ENCODE measurements around the gene RBM5. TPM values are rescaled to one million over a fixed set of nuclear protein-coding genes. Genes with fewer than 3 reads are reported as not detected.

The RBM5 gene
- total RNA-seq, 1 experiment from 2014 or later: 128 TPM

DNA sequence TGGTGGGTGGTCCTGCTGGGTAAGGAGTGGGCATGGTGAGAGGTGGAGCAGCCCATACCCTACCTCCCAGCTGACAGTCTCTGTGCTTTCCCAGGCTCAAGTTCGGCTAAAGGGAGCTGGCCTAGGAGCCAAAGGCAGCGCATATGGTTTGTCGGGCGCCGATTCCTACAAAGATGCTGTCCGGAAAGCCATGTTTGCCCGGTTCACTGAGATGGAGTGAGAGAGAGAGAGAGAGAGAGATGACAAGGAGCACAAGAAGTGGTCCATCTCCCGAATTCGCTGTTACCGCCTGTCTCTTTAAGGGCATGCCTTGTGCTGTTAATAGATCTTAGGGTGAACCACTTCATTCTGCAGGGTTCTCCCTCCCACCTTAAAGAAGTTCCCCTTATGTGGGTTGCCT lies 29.5 kb downstream of the RBM5 start:
- no peak for DNase-seq
- H2AFZ ChIP-seq (ENCODE audit: low read length): no peak overlapping the region
- intact Hi-C loops (cut with micrococcal nuclease): no loop called here
- H3K36me3 ChIP-seq (ENCODE audit: low read depth, low read length): peaks cover 60% of the 10 kb centered on the region
- no peaks in the 10 kb centered on the region for H3K9me2 ChIP-seq (replicated peaks; ENCODE audit: low read length)
- H3K4me2 ChIP-seq (ENCODE audit: low read length): no peak overlapping the region
- POLR2A ChIA-PET (ENCODE audit: unreplicated experiment): no interaction called here
- no peaks in the 10 kb centered on the region for H3K4me1 ChIP-seq (ENCODE audit: insufficient read depth, low read length)
- H3K9me3 ChIP-seq (ENCODE audit: low read length): no peaks in the 10 kb centered on the region
- no peak for ATAC-seq
- no TSS peak for BruUV-seq (replicated peaks)
- H3K27me3 ChIP-seq (ENCODE audit: low read length): no peaks in the 10 kb centered on the region
- no peaks in the 10 kb centered on the region for H3K79me2 ChIP-seq (ENCODE audit: low read length)
- 0 out of 2 replicates have a peak, but pooled peaks cover 9% of the 10 kb centered on the region for H4K20me1 ChIP-seq (ENCODE audit: low read length)
- H3F3A ChIP-seq (ENCODE audit: low read length, unreplicated experiment): no peaks in the 10 kb centered on the region
- CTCF ChIA-PET: no interaction called here
- H3K27ac ChIP-seq (ENCODE audit: low read length): no peak overlapping the region
- no peak for TF ChIP-seq EZH2 (IDR thresholded peaks at IDR 0.05; ENCODE audit: low read length, unreplicated experiment)
- TF ChIP-seq EZH2phosphoT487 (IDR thresholded peaks at IDR 0.05; ENCODE audit: borderline replicate concordance, low read length): no peak
- TF ChIP-seq, protein P1, sequence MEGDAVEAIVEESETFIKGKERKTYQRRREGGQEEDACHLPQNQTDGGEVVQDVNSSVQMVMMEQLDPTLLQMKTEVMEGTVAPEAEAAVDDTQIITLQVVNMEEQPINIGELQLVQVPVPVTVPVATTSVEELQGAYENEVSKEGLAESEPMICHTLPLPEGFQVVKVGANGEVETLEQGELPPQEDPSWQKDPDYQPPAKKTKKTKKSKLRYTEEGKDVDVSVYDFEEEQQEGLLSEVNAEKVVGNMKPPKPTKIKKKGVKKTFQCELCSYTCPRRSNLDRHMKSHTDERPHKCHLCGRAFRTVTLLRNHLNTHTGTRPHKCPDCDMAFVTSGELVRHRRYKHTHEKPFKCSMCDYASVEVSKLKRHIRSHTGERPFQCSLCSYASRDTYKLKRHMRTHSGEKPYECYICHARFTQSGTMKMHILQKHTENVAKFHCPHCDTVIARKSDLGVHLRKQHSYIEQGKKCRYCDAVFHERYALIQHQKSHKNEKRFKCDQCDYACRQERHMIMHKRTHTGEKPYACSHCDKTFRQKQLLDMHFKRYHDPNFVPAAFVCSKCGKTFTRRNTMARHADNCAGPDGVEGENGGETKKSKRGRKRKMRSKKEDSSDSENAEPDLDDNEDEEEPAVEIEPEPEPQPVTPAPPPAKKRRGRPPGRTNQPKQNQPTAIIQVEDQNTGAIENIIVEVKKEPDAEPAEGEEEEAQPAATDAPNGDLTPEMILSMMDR (conservative IDR thresholded peaks at IDR 0.05; ENCODE audit: low read depth, low read length): no peak
- H3K4me3 ChIP-seq (ENCODE audit: low read length): no peak overlapping the region
- no peak overlapping the region for H3K9ac ChIP-seq (ENCODE audit: low read length)

DNA sequence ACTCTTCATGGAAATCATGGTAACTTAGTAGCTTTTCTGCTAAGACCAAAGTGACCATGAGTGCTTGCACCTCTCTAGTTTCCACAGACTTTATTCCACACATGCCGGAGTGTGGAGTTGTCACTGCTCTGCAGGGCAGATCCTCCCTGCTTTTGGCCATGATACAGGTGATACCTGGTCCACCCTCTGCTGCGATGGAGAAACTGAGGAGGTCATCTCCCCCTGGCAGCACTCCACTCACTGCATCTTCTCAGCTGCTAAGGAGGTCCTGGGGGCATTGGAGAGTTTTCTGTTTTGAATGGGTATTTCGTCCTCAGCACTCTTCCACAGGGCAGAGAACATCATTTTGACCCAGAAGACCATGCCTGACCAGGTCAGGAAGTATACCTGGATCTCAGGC lies 31.1 kb downstream of the RBM5 start:
- no peak for ATAC-seq
- H3K9ac ChIP-seq (ENCODE audit: low read length): no peak overlapping the region
- POLR2A ChIA-PET (ENCODE audit: unreplicated experiment): no interaction called here
- no peaks in the 10 kb centered on the region for H3K9me3 ChIP-seq (ENCODE audit: low read length)
- H3K4me2 ChIP-seq (ENCODE audit: low read length): no peak overlapping the region
- H3K36me3 ChIP-seq (ENCODE audit: low read depth, low read length): peaks cover 44% of the 10 kb centered on the region
- no peak overlapping the region for H3K4me3 ChIP-seq (ENCODE audit: low read length)
- BruUV-seq (replicated peaks): no TSS peak
- H2AFZ ChIP-seq (ENCODE audit: low read length): no peak overlapping the region
- DNase-seq: no peak
- H3K27me3 ChIP-seq (ENCODE audit: low read length): no peaks in the 10 kb centered on the region
- CTCF ChIA-PET: interaction anchor here (0.6 kb wide), 2 partner anchors 237 to 297 kb away, joined by 3 to 5 read pairs; no protein-coding TSS in a partner anchor
- H4K20me1 ChIP-seq (ENCODE audit: low read length): 0 out of 2 replicates have a peak, but pooled peaks cover 8% of the 10 kb centered on the region
- H3K79me2 ChIP-seq (ENCODE audit: low read length): no peaks in the 10 kb centered on the region
- H3F3A ChIP-seq (ENCODE audit: low read length, unreplicated experiment): no peaks in the 10 kb centered on the region
- intact Hi-C loops (cut with micrococcal nuclease): loop anchor here (2.0 to 5.0 kb wide), 2 partner anchors 35 to 53 kb away; partner anchors contain the start of gene SEMA3F
- no peaks in the 10 kb centered on the region for H3K9me2 ChIP-seq (replicated peaks; ENCODE audit: low read length)
- TF ChIP-seq, protein P1 (conservative IDR thresholded peaks at IDR 0.05; ENCODE audit: low read depth, low read length): no peak
- TF ChIP-seq EZH2 (IDR thresholded peaks at IDR 0.05; ENCODE audit: low read length, unreplicated experiment) (no peak), EZH2phosphoT487 (IDR thresholded peaks at IDR 0.05; ENCODE audit: borderline replicate concordance, low read length) (no peak)
- H3K27ac ChIP-seq (ENCODE audit: low read length): no peak overlapping the region
- no peaks in the 10 kb centered on the region for H3K4me1 ChIP-seq (ENCODE audit: insufficient read depth, low read length)

DNA sequence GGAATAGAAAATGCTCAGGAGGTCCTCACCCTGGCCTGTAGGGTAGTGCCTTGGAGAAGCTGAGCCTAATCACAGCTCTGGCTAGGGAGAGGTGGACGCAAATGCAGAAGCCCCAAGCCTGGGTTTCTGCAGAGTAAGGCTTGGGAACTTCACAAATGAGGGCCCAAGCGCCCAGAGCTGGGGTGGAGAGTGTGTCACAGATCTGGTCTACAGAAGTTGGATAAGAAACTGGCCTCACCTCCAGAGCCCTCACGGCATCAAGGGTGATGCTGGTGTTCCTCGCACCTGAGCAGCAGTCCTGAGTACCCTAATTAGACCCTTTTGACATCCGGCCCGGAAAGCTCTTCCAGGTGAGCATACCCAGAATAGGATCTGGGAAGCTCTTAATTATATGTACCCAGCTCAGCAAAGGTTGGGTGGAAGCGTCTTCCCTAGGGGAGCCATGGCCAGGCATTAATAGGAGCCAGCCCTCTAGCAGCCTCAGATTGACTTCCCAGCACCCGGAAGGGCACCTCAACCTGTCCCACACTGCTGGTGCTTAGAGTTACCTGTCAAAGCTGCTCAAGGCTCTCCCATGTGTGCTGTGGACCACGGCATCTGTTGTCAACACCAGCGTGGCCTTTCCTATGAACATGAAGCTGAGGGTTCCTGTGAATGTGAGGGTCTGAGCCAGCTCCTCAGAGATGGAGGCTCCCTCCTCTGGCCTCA lies 31.8 kb downstream of the RBM5 start:
- no peaks in the 10 kb centered on the region for H3K9me2 ChIP-seq (replicated peaks; ENCODE audit: low read length)
- no TSS peak for BruUV-seq (replicated peaks)
- no peak for TF ChIP-seq EZH2 (IDR thresholded peaks at IDR 0.05; ENCODE audit: low read length, unreplicated experiment)
- TF ChIP-seq, protein P1 (conservative IDR thresholded peaks at IDR 0.05; ENCODE audit: low read depth, low read length): no peak
- TF ChIP-seq EZH2phosphoT487 (IDR thresholded peaks at IDR 0.05; ENCODE audit: borderline replicate concordance, low read length): no peak
- ATAC-seq: peak; percentile 11
- H4K20me1 ChIP-seq (ENCODE audit: low read length): 0 out of 2 replicates have a peak, but pooled peaks cover 6% of the 10 kb centered on the region
- H3K4me2 ChIP-seq (ENCODE audit: low read length): no peak overlapping the region
- H3K36me3 ChIP-seq (ENCODE audit: low read depth, low read length): peaks cover 37% of the 10 kb centered on the region
- no peak overlapping the region for H2AFZ ChIP-seq (ENCODE audit: low read length)
- H3K27ac ChIP-seq (ENCODE audit: low read length): no peak overlapping the region
- DNase-seq: no peak
- ChIA-PET CTCF (interaction anchor here (0.8 to 1.1 kb wide), 2 partner anchors 70 to 126 kb away, joined by 3 read pairs; no protein-coding TSS in a partner anchor), POLR2A (ENCODE audit: unreplicated experiment) (no interaction called here)
- intact Hi-C loops (cut with micrococcal nuclease): loop anchor here (2.0 to 5.0 kb wide), 2 partner anchors 34 to 52 kb away; partner anchors contain the start of gene SEMA3F
- no peaks in the 10 kb centered on the region for H3K9me3 ChIP-seq (ENCODE audit: low read length)
- H3F3A ChIP-seq (ENCODE audit: low read length, unreplicated experiment): no peaks in the 10 kb centered on the region
- no peaks in the 10 kb centered on the region for H3K4me1 ChIP-seq (ENCODE audit: insufficient read depth, low read length)
- no peaks in the 10 kb centered on the region for H3K27me3 ChIP-seq (ENCODE audit: low read length)
- H3K4me3 ChIP-seq (ENCODE audit: low read length): no peak overlapping the region
- no peaks in the 10 kb centered on the region for H3K79me2 ChIP-seq (ENCODE audit: low read length)
- no peak overlapping the region for H3K9ac ChIP-seq (ENCODE audit: low read length)

Measured in PC-3 (cell line).